GM18873 (cell line): Measurements from ENCODE around the gene DUSP10.

Experiments
- ATAC-seq: cut with Tn5 transposase; IDR thresholded peaks from one replicate; pipeline ENCODE4 v1.9.1; 2021; ENCODE audit warnings: mild to moderate bottlenecking, moderate library complexity, moderate number of reproducible peaks; ENCODE audit not compliant: unreplicated experiment, low FRiP score

Gene DUSP10

DNA sequence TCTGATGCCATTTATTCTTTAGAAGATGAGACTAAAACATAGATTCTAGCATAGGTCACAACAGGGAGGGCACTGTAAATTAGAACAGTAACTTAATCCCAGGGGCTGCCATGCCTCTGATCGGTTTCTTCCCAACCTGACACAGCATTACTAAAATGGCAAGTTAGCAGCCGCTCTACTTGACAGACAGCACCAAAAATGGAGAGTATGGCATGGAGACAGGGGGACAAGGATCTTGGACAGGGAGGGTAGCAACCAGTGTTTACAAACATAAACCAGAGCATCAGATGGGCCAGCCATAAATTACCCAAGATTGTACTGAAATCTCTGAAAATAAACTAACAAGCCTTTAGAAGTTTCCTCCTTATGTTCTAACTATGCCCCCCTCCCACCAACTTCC, 5.9 kb downstream of the DUSP10 start:
- ATAC-seq = no peak

DNA sequence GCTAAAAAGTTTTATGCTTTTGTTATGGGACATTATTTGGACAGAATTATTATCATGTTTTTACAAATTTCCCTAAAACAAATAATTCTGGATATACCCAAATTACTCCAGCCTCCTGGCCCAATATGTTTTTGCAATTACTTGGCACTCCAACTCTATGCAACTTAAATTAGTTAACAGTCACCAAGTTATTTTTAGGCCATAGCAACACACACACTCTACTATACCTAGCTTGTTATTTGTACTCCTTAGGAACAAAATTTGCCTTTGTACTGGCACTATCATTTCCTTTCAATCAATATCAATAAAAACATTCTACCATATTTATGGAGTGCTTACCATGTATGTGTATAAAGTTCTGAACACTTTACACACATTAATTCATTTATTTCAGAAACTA, 7.7 kb downstream of the DUSP10 start:
- ATAC-seq = no peak

DNA sequence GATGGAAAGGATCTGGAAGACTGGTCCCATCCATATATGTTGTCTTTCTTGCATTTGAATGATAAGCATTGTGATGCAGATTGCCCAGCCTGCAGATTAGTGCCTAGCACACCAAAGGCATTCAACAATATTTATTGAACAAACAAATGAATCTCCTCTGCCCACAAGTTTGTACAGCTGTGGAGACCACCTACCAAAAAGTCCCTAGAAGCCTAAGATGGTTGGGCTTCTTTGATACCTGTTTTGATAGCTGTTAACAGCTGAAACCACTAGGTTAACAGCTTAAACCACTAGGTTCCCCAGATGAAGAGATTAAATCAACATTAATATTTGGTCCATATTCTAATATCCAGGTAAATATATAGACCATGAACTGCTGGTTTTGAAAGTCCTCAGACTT, 9.8 kb downstream of the DUSP10 start:
- no peak for ATAC-seq

DNA sequence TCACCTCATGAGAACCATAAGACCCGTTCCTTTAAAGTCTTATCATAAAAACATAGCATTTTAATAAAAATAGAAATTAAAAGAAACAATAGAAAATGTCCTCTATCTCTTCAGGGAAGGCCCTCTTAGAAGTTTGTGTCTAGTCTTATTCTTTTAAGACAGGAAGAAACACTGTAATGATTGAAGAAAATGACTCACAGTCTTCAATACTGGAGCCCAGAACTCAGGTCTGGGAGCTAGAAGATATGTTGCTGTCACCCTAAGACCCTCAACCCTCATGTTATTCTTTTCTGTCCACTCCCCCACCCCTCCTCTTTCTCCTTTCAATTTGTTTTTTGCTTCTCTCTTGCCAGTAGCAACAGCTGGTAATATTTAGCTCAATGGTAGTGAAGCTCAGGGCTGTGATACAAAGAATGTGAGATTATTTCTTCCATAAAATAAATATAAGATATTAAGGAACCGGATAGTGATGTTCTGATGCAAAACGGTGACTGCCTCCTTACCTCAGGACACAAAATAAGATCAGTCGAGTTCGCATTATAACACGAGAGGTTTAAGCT, 12.0 kb downstream of the DUSP10 start:
- ATAC-seq = no peak

DNA sequence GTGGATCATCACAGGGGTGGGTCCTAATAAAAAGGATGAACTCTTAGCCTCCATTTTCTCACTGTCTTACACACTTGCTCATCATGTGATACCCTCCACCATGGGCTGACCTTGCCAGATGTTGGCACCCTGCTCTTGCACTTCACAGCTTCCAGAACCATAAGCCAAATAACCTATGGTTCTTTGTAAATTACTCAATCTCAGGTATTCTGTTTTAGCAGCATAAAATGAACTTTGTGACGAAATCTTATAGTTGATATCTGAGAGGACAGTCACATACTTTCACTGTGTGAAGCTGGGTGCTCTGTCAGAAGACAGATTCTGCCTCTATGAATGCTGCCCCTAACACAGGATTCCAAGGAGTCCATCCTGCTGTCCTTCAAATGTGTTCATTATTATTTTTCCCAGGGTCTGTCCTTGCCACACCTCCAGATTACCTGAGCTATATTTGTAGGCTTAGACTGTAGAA, 13.8 kb downstream of the DUSP10 start:
- ATAC-seq = no peak

DNA sequence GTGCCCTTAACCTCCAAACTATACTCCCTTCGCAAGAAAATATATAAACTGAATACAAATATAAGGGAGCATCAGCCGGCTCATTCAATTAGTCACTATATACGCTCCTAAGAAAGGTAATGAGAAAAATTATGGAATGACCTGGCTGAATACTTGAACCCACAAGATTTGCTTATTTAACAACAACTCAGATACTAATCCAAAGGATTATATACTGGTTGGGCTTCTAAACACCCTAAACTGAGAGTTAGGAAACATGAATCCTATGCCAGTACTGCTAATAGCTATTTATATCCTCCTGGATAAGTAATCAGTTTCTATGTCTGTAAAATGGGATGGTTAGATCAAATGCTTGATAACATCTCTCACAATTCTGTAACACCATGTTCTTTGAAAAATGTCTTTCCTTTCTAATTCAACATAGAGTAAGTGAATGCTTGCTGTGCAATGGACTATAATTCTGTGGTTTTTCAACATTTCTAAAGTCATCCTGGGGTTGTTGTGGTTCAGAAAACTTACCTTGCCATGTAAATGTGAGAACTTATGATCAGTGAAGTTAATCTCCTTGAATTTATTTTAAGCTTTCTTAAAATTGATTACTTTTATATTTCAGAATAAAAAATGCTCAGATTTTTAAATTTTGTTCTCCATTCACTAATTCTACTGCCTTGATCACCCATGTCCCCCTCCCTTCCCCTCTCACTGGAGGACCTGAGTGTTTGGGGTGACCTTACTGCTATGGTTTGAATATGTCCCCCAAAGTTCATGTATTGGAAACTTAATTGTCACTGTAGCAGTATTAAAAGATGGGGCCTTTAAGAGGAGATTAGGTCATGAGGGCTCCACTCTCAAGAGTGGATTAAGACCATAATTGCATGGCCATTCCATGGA, 14.5 kb downstream of the DUSP10 start:
- ATAC-seq = no peak

DNA sequence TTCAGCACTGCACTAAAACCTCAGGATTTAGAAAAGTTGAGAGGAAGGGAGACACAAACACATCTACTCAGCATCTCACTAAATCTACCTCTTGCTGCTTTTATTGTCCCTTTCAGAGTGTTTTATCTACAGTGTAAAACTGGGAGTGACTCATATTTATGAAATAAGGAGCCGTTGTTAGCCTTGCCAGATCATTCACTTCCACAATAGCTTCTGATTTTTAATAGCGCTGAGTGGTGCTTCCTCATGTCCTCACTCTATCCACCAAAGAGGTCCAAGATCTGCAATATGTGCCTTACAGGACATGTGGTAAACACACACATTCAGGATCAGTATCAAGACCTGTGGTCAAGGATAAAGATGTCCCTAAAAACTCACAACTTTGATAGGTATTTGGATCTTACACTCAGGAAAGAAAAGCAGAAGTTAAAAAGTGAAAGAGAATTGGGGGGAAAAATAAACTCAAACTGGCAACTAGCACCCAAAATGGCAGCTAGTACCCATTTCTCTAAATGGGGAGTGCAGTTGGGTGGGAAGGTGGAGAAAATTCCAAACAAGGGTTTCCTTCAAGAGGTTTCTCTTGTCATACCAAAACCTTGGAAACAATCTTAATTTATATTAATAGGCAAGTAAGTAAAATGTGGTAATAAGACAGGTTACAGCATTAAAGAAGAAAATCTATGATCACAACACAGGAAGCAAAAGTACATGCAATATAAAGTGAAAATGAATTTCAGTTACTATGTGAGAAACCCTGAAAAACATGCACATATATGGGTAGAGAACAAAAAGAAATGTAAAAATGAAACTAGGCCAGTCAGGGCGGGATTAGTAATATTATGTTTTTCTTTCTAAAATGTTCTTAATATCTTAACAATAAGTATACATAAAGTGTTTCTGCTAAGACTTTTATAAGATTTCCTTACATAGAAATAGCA, 15.9 kb downstream of the DUSP10 start:
- peak; percentile 51 for ATAC-seq

DNA sequence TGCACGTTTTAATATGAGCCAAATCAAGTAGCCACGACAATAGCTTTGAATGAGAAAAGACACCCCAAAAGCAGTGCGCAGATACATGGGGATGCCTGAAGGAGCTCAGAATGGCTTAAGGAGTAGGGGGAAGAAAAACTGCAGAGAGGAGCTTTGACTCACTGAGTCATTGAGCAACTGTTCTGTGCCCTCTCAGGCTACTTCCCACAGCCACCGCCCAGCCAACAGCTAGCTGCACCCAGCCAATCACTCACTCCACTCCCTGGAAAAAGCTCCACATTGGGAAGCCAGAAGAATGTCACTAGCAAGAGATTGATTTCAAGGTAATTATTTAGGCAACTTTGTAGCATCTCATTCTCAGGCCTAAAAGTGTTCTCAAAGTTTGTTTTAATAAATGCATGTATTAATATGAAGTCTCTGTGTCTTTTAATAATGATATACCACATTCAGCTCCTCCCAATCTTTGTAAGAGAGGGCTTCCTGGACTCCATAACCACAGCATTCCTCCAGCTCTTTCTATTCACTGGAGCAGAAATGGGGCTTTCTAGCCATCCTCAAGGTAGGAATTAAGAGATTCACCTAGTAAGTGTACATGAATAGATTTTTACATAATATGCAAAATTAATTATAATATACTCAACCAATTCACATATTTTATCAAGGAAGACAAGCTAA, 16.8 kb downstream of the DUSP10 start:
- no peak for ATAC-seq

DNA sequence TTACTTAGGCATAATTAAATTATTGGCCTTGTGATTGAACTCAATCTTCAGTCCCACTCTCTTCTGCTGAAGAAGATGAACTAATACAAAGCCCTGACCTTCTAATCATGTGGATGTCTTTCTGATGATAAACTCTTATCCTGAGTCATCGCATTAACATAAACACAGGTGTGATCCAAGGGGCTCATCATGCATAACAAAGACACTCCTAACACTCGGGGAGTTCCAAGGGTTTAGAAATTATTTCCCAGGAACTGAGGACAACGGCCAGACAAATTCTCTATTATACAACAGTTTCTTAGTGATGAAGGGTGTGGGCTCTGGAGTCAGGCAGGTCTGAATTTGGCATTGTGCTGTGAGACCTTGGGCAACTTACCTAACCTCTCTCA, 18.0 kb downstream of the DUSP10 start:
- ATAC-seq = no peak

DNA sequence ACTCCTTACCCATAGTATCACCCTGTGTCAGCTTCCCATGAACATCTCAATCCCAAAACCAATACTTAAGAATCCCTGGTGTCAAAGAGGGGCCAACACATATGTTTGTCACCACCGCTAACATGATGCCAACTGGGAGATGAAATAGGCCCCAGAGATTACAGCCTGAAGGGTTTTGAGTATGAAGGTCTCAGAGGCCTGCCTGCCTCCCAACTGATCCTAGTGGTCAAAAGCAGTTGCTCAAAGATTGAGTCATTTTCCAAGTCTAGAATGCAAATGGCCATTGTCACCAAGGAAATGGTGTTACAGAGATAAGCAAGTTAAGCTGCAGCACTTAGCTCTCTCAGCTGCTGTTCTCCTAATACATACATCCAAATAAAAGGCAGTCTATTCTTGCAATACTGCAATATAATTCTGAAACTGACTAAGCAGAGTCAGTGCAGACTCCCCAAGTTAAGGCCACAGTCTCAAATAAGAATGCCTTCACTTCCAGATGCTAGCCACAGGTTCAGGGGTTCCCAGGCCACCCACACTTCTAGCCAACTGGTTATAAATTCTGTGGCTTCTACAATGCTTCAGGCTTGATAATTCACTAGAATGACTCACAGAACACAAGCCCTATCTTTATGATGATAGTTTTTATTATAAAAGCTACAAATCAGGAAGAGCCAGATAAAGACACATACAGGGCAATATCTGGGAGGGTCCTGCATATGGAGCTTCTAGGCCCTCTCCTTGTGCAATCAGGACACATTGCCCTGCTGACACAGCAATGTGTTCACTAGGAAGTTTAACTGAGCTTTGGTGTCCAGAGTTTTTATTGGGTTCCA, 18.7 kb downstream of the DUSP10 start:
- no peak for ATAC-seq

DNA sequence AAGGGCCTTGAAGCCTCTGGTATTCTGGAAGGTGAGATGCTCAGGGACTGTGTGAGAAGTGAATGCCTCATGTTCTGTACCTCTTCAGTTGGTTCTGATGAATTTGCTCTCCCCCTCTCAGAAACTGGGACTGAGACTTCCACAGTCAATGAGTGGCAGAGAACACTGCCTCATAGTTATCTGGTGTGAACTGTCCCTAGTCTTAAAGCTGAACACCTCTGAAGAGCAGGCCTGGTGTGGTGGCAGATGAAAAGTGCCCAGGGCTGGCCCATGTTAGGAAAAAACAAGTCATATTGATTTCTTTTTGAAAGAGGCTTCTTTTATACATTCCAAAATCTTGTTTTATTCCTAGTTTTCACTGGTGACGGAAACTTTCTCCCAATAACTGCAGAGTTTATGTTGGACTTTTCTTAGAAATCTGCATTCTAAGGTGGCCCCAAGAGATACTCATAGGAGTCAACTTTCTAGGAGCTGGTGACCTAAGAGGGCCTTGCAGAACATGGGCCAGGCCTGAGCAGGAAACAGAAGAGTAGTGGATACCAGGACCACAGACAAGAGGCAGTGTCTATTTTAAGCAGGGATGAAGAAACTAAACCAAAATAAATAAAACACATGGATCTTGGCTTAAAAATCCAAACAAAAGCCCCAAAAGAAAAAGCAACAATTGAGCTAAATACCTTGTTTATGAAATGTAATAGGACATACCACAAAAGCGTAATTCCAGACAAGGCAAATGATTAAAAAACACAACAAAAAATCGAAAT, 19.5 kb downstream of the DUSP10 start:
- no peak for ATAC-seq

DNA sequence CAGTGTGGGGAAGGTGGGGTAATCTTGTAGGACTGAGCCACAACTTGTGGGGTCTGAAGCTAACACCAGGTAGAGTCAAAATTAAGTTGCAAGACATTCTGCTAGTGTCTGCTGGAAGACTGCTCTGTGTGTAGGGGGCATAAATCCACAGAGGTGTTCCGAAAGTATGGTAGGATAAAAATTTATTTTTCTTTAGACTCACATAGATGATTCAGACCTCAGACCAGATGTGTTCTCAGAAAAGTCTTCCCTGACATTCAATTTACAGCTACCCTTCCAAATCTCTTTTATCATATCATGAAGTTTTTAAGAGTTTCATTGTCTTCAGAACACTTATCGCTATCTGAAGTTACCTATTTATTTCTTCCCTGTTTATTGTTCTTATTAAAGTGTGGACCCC, 21.3 kb downstream of the DUSP10 start:
- no peak for ATAC-seq

DNA sequence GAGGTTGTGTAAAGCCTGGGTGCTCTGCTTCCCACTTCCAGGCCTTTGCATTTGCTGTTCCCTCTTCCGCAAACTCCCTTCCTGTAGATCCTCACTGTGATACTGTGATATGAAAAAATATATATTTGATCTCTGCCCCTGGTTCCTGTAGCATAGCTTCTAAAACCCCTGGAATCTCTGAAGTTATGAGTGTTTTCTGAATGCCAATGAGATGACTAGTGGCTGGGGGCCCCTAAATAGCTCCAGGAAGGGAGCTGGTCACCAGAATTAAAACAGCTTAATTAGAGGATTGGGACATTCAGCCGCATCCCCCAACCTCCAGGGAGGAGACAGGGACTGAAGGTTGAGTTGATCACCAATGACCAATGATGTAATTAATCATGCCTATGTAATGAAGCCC, 21.9 kb downstream of the DUSP10 start:
- ATAC-seq = no peak

DNA sequence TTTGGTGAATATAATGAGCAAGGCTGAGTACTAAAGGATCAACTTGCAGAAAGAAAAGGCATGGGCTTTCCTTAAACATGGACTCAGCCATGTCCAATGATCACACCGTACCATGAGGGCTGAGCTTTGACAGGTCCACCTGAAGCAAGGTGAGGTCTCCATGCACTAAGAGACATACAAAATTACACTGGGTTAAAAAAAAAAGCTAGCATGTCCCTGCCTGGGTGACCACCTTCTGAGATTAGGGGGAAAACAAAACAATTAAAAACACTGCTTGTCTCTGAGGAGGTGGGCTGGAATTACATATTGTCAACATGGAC, 22.7 kb downstream of the DUSP10 start:
- ATAC-seq = no peak

DNA sequence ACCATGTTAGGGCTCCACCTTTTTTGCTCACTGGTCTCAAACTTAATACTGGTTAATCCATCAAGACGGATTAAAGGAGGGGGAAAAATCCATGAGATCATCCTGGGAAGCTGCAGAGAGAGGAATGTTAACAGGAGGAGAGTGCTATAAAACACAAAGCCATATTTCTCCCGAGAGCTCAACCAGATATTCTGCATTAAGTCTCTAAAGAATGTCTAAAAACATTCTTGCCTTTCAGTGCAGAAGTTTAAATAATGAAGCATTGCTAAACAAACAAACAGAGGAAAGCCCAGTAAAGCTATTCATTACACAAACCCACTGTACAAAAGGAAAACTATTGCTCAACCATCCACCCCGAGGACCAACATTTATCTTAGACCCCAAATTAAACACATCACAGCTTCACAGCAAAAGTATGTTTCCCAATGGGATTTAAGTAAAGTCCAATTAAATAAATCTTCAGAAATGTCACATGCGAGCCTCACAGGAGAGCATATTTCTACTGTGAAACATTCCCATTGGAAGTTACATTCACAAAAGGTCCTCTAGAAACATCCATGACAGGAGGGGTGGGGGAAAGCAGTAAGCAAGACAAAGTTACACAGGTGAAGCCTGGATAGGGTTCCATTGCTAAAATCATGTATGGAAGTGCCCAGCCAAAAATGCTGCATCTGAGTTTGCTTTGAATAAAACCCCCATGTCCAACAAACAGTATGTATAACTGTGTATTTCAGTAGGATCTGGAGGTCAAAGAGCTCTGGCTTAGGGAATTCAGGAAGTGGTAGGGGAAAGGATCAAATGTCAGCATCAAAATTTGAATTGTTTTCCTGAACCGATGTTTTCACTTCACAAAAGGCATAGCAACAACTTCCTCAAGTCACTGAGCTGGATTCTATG, 23.3 kb downstream of the DUSP10 start:
- ATAC-seq = no peak

DNA sequence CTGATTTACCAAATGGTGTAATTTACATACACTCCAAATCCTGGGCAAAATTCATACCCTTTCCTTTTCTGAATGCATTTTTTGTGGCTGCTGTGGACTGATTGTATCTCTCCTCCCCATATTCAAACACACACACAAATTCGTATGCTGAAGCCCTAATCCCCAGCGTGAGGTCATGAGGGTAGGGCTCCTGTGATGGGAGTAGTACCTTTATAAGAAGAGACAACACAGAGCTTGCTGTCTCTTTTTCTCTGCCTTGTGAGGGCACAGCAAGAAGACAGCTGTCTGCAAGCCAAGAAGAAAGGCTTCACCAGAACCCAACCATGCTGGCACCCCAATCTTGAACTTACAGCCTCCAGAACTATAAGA, 24.4 kb downstream of the DUSP10 start:
- no peak for ATAC-seq

DNA sequence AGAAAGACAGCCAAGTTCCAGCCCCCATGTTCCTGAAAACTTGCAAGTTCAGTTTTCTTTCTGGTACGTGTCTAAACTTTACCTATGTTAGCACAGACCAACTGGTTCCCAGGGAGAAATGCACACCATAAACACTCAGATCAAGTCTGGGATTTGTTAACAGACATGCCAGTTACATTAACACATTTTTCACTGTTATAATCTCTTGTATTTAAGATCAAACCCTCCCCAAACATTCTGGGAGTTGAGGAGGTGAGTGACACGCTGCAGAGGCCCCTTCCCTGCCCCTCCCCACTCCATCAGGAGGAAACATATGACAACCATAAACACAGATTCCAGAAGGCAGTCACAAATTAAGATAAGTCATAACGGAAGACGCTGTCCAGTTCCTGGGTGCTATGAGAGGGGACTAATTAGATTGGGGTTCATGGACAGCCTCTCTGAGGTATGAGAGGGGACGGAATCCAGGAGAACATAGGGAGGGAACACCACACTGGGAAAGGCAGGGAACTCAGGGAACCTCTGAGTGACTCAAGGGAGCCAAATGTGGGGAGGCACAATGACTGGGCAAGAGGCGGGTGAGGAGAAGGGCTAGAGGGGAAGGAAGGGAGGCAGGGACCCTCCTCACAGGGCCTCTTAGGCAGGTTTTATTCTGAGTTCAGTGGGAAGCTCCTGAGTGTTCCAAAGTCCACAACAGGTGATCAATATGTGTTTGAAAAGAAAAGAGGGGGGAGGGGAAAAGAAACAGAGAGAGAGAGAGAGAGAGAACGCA, 25.0 kb downstream of the DUSP10 start:
- ATAC-seq = no peak
